HUES48 (cell line): ENCODE data around the gene WAC.
"Not testable (repeated sequence)": the region's sequence is repeated elsewhere in the genome, so short reads cannot be mapped to it uniquely, and the experiment has no call there.

Experiments
- H3K27ac ChIP-seq: one replicate; pipeline ENCODE4 v1.7.0; 2013; ENCODE audit warnings: low read depth, low read length, inconsistent platforms
- H3K27me3 ChIP-seq: 2 replicates; pipeline ENCODE4 v1.6.1; 2013; ENCODE audit warnings: mild to moderate bottlenecking, low read length; ENCODE audit not compliant: control insufficient read depth, insufficient read depth
- H3K36me3 ChIP-seq: 2 replicates; pipeline ENCODE4 v1.6.1; 2013; ENCODE audit warnings: low read length; ENCODE audit not compliant: control insufficient read depth, insufficient read depth
- H3K4me1 ChIP-seq: 2 replicates; pipeline ENCODE4 v1.6.1; 2013; ENCODE audit warnings: mild to moderate bottlenecking, low read length; ENCODE audit not compliant: control insufficient read depth, insufficient read depth
- H3K4me3 ChIP-seq: 2 replicates; pipeline ENCODE4 v1.5.1; 2013; ENCODE audit warnings: mild to moderate bottlenecking, low read depth, low read length
- H3K9ac ChIP-seq: 2 replicates; pipeline ENCODE4 v1.6.1; 2013; ENCODE audit warnings: mild to moderate bottlenecking, low read depth, low read length, moderate library complexity
- H3K9me3 ChIP-seq: 2 replicates; pipeline ENCODE4 v1.6.1; 2013; ENCODE audit warnings: low read length; ENCODE audit not compliant: control insufficient read depth, insufficient read depth

Gene WAC

GRCh38 chr10:28609636-28610035 lies 76.7 kb downstream of the WAC start:
- not testable (repeated sequence) for H3K4me3 ChIP-seq, H3K9ac ChIP-seq, H3K9me3 ChIP-seq, H3K27me3 ChIP-seq, H3K4me1 ChIP-seq, H3K27ac ChIP-seq
- H3K36me3 ChIP-seq: peaks cover 86% of the 10 kb centered on the region

- H3K27ac ChIP-seq: no peak overlapping the region
- H3K9ac ChIP-seq: no peak overlapping the region
- H3K27me3 ChIP-seq: no peaks in the 10 kb centered on the region
- no peak overlapping the region for H3K4me3 ChIP-seq
- H3K36me3 ChIP-seq: peaks cover 96% of the 10 kb centered on the region
- no peaks in the 10 kb centered on the region for H3K9me3 ChIP-seq
- no peaks in the 10 kb centered on the region for H3K4me1 ChIP-seq
Observed at GRCh38 chr10:28612877-28613276, 80.0 kb downstream of the WAC start.

GRCh38 chr10:28616514-28616913 lies 83.6 kb downstream of the WAC start:
- no peaks in the 10 kb centered on the region for H3K27me3 ChIP-seq
- no peak overlapping the region for H3K27ac ChIP-seq
- H3K9ac ChIP-seq: no peak overlapping the region
- H3K4me1 ChIP-seq: no peaks in the 10 kb centered on the region
- peaks cover 94% of the 10 kb centered on the region for H3K36me3 ChIP-seq
- H3K9me3 ChIP-seq: no peaks in the 10 kb centered on the region
- H3K4me3 ChIP-seq: no peak overlapping the region

GRCh38 chr10:28619455-28619854 lies 86.5 kb downstream of the WAC start:
- Histone ChIP-seq H3K4me1 (no peaks in the 10 kb centered on the region), H3K36me3 (peaks cover 69% of the 10 kb centered on the region), H3K27me3 (no peaks in the 10 kb centered on the region), H3K9me3 (no peaks in the 10 kb centered on the region), H3K27ac (no peak overlapping the region), H3K9ac (no peak overlapping the region), H3K4me3 (no peak overlapping the region)

GRCh38 chr10:28620251-28620650 lies 87.3 kb downstream of the WAC start:
- H3K27me3 ChIP-seq: no peaks in the 10 kb centered on the region
- no peak overlapping the region for H3K4me3 ChIP-seq
- no peak overlapping the region for H3K27ac ChIP-seq
- no peak overlapping the region for H3K9ac ChIP-seq
- H3K36me3 ChIP-seq: peaks cover 61% of the 10 kb centered on the region
- no peaks in the 10 kb centered on the region for H3K4me1 ChIP-seq
- no peaks in the 10 kb centered on the region for H3K9me3 ChIP-seq

- no peaks in the 10 kb centered on the region for H3K4me1 ChIP-seq
- H3K4me3 ChIP-seq: no peak overlapping the region
- H3K9ac ChIP-seq: no peak overlapping the region
- peaks cover 29% of the 10 kb centered on the region for H3K36me3 ChIP-seq
- H3K9me3 ChIP-seq: no peaks in the 10 kb centered on the region
- H3K27ac ChIP-seq: no peak overlapping the region
- no peaks in the 10 kb centered on the region for H3K27me3 ChIP-seq
Observed at GRCh38 chr10:28623483-28623882, 90.6 kb downstream of the WAC start.

- Histone ChIP-seq H3K27ac (no peak overlapping the region), H3K36me3 (peaks cover 24% of the 10 kb centered on the region), H3K4me1 (no peaks in the 10 kb centered on the region), H3K9ac (no peak overlapping the region), H3K27me3 (no peaks in the 10 kb centered on the region), H3K4me3 (no peak overlapping the region), H3K9me3 (no peaks in the 10 kb centered on the region)
Observed at GRCh38 chr10:28624351-28624750, 91.4 kb downstream of the WAC start.

GRCh38 chr10:28627102-28627501 lies 94.2 kb downstream of the WAC start:
- Histone ChIP-seq H3K4me1 (no peaks in the 10 kb centered on the region), H3K9ac (no peak overlapping the region), H3K27me3 (no peaks in the 10 kb centered on the region), H3K36me3 (no peaks in the 10 kb centered on the region), H3K27ac (no peak overlapping the region), H3K9me3 (no peaks in the 10 kb centered on the region), H3K4me3 (no peak overlapping the region)

GRCh38 chr10:28628184-28628893 lies 95.4 kb downstream of the WAC start:
- Histone ChIP-seq H3K27me3 (no peaks in the 10 kb centered on the region), H3K9me3 (no peaks in the 10 kb centered on the region), H3K27ac (no peak overlapping the region), H3K9ac (no peak overlapping the region), H3K4me1 (no peaks in the 10 kb centered on the region), H3K4me3 (no peak overlapping the region), H3K36me3 (no peaks in the 10 kb centered on the region)

- Histone ChIP-seq H3K4me1 (no peaks in the 10 kb centered on the region), H3K4me3 (no peak overlapping the region), H3K9ac (no peak overlapping the region), H3K27me3 (no peaks in the 10 kb centered on the region), H3K27ac (no peak overlapping the region), H3K9me3 (no peaks in the 10 kb centered on the region), H3K36me3 (no peaks in the 10 kb centered on the region)
Observed at GRCh38 chr10:28631896-28632583, 99.1 kb downstream of the WAC start.

GRCh38 chr10:28632584-28632945 lies 99.6 kb downstream of the WAC start:
- no peak overlapping the region for H3K4me3 ChIP-seq
- H3K9ac ChIP-seq: no peak overlapping the region
- H3K27ac ChIP-seq: no peak overlapping the region
- H3K9me3 ChIP-seq: no peaks in the 10 kb centered on the region
- H3K36me3 ChIP-seq: no peaks in the 10 kb centered on the region
- H3K27me3 ChIP-seq: no peaks in the 10 kb centered on the region
- no peaks in the 10 kb centered on the region for H3K4me1 ChIP-seq
